Measurements from ENCODE around the gene ANAPC5. TPM values are rescaled to one million over a fixed set of nuclear protein-coding genes. Genes with fewer than 3 reads are reported as not detected.

The ANAPC5 gene
- total RNA-seq, 1 experiment from 2014 or later, result 101 TPM

- no peak for TF ChIP-seq CTCF (conservative IDR thresholded peaks at IDR 0.05)
- peaks cover 0 to 6% of the 10 kb centered on the region in 2 experiments; a peak in 1 of 5 replicates for H3K9me3 Mint-ChIP-seq
- no peak overlapping the region for H3K23ac ChIP-seq (ENCODE audit: insufficient read length, low read depth, low read length)
These were observed 19.2 kb upstream of the ANAPC5 start for GRCh38 chr12:121371404-121371803.

More at GRCh38 chr12:121371404-121371803, 19.2 kb upstream of the ANAPC5 start:
- no peaks in the 10 kb centered on the region for H3K9me3 ChIP-seq (ENCODE audit: control insufficient read depth, low read depth, low read length)
- H4K91ac ChIP-seq (ENCODE audit: insufficient read length, low read depth, low read length), result no peak overlapping the region
- peaks cover 2% of the 10 kb centered on the region; the same call in 1 of the 2 replicates for H3K27me3 Mint-ChIP-seq (ENCODE audit: low read depth)
- H2BK15ac ChIP-seq (ENCODE audit: low read depth, low read length), result no peak overlapping the region
- no peaks in the 10 kb centered on the region; the same call in 1 of the 2 replicates for H3K4me1 ChIP-seq (ENCODE audit: insufficient read depth, low read length)
- H3K27me3 ChIP-seq (ENCODE audit: insufficient read depth, low read length), result no peaks in the 10 kb centered on the region
- no peak overlapping the region for H3K14ac ChIP-seq (ENCODE audit: insufficient read depth, low read length)
- no peak overlapping the region for H3K4me2 ChIP-seq (ENCODE audit: insufficient read depth, insufficient read length, low read length)
- no peak overlapping the region for H2AFZ ChIP-seq (ENCODE audit: low read length)
- H4K5ac ChIP-seq (ENCODE audit: insufficient read length, low read depth, low read length), result no peak overlapping the region
- no peak overlapping the region for H2AK5ac ChIP-seq (ENCODE audit: insufficient read length, low read length)
- H3K9ac ChIP-seq (ENCODE audit: extremely low read depth, insufficient read length, low read length), result no peak overlapping the region
- H3K27ac Mint-ChIP-seq, result no peak overlapping the region
- no peaks in the 10 kb centered on the region for H3K36me3 Mint-ChIP-seq (ENCODE audit: insufficient read depth in 1 of 3, low read depth in 3 of 3)
- H3K27ac ChIP-seq (ENCODE audit: insufficient read length, low read depth, low read length), result no peak overlapping the region
- no peak overlapping the region for H2BK20ac ChIP-seq (ENCODE audit: low read depth, low read length, poor library complexity, severe bottlenecking)
- H3K79me1 ChIP-seq (ENCODE audit: insufficient read depth, low read depth, low read length, poor library complexity, severe bottlenecking), result no peaks in the 10 kb centered on the region
- no peak overlapping the region for H3K56ac ChIP-seq (ENCODE audit: insufficient read length, low read depth, low read length)
- no peak overlapping the region for H2BK120ac ChIP-seq (ENCODE audit: low read depth, low read length, poor library complexity, severe bottlenecking)
- no peak overlapping the region for H3K4ac ChIP-seq (ENCODE audit: low read depth, low read length)
- H3K4me3 Mint-ChIP-seq, result no peak overlapping the region
- no peaks in the 10 kb centered on the region for H3K79me2 ChIP-seq (ENCODE audit: insufficient read depth, low read length)
- WGBS (ENCODE audit: extremely low coverage, insufficient read length, low lambda C conversion rate), result no CpG with 5 or more reads among the region's 6 CpGs
- no peak overlapping the region for H4K8ac ChIP-seq (replicated peaks; ENCODE audit: insufficient read length, low read depth, low read length)
- no peak overlapping the region for H2BK5ac ChIP-seq (ENCODE audit: insufficient read length, low read length)
- no peaks in the 10 kb centered on the region for H3K23me2 ChIP-seq (ENCODE audit: insufficient read length, low read depth, low read length, poor library complexity, severe bottlenecking)
- no peak overlapping the region for H3T11ph ChIP-seq (ENCODE audit: low read length)
- DNase-seq, result no peak
- no peak overlapping the region for H2BK12ac ChIP-seq (ENCODE audit: insufficient read length, low read depth, low read length)
- no peaks in the 10 kb centered on the region for H3K4me1 Mint-ChIP-seq
- H4K20me1 ChIP-seq (ENCODE audit: control insufficient read depth, insufficient read depth, insufficient read length), result no peaks in the 10 kb centered on the region
- H3K18ac ChIP-seq (ENCODE audit: insufficient read length, low read depth, low read length), result no peak overlapping the region
